HG03432 (cell line): ENCODE data around the gene PRDX5.
A peak's percentile ranks its signal among the peaks of the same experiment; 100 is the strongest.

Experiments used
- ATAC-seq: cut with Tn5 transposase; IDR thresholded peaks from one replicate; pipeline ENCODE4 v1.9.1; 2021; ENCODE audit warnings: mild to moderate bottlenecking, moderate library complexity; ENCODE audit not compliant: unreplicated experiment

Gene PRDX5

GRCh38 chr11:64317961-64318765 lies at the start of gene PRDX5:
TSS of gene PRDX5 (plus strand) at chr11:64318121. CDS start at chr11:64318216, 95 bp downstream.
- peak; percentile 70 for ATAC-seq

DNA sequence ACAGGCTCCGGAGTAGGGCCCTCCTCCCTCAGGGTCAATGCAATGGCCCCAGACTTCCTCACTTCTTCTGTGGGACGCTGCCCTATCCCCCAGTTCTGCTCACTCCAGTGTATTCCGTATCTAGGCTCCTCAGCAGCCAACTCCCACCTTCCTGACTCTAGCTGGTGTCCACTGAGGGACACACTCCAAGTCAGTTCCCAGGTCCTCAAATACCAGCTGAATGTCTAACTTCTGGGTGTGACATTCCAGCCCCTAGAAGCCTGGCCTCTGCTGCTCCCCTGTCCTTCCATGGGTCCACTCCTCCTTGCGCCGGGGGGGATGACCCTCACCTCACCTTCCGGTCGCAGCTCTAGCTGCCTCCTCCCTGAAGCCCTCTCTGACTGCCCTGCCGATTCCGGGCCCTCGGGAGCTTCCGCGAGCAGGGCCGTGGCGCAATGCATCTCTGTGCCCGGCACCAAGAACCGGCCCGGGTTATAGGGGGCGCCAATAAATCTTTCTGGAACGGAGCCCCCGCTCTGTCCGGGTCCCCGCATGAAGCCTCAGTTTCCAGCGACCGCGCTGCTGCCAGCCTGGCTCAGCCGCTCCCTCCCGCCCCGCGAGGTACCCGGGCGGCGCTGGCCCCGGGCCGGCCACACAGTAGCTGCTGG lies 48.9 kb upstream of the PRDX5 start:
- ATAC-seq = peak; percentile 18

DNA sequence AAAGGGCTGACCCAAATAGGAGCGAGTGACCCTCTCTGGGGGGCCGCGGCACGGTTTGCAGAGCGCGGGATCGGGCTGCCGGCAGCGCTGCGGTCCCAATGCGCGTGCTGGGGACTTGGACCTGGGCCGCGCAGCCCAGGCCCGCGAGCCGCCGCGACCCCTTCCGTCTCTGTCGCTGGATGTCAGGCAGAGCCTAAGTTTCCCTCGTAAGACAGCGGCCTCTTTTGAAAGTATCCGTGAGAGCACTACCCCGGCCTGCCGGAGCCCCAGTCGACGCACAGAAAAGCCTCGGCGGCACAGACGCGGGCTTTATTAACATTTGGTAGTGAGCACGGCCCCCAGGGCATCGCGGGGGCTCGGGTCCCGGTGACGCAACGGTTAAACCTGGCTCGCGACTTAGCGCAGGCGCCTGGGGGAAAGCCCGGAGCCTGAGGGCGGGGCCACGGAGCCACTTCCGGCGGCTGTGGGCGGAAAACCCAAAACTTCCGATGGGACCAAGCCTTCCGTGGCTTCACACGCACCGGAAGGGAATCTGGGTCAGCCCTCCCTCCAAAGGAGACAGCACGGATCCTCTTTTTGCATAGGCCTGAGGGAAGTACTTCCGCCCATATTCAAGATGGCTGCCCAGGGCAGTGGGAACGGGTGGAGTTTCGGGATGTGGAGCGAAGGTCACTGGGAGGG lies 48.2 kb upstream of the PRDX5 start:
- peak; percentile 67 for ATAC-seq

- ATAC-seq = no peak
Observed at GRCh38 chr11:64275031-64275800, 42.7 kb upstream of the PRDX5 start.

DNA sequence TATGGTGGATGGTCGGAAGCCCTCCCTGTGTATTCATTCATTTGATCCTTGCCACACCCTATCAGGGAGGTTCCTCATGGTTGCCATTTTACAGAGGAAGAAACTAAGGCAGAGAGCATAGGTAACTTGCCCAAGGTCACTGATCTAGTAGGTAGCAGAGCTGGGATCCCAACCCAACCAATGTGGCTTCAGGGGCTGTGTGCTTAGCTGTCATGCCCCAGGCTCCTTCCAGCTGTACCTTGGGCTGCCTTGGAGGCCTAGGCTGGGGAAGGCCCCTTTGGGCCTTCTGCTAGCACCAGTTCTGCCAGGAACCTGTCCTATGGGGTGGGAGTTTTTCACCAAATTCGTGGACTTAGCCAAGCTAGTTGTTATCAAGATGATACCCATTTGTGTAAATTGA lies 42.1 kb upstream of the PRDX5 start:
- no peak for ATAC-seq

- ATAC-seq = no peak
Observed at GRCh38 chr11:64276653-64277431, 41.1 kb upstream of the PRDX5 start.

- no peak for ATAC-seq
Observed at GRCh38 chr11:64278576-64279190, 39.2 kb upstream of the PRDX5 start.

DNA sequence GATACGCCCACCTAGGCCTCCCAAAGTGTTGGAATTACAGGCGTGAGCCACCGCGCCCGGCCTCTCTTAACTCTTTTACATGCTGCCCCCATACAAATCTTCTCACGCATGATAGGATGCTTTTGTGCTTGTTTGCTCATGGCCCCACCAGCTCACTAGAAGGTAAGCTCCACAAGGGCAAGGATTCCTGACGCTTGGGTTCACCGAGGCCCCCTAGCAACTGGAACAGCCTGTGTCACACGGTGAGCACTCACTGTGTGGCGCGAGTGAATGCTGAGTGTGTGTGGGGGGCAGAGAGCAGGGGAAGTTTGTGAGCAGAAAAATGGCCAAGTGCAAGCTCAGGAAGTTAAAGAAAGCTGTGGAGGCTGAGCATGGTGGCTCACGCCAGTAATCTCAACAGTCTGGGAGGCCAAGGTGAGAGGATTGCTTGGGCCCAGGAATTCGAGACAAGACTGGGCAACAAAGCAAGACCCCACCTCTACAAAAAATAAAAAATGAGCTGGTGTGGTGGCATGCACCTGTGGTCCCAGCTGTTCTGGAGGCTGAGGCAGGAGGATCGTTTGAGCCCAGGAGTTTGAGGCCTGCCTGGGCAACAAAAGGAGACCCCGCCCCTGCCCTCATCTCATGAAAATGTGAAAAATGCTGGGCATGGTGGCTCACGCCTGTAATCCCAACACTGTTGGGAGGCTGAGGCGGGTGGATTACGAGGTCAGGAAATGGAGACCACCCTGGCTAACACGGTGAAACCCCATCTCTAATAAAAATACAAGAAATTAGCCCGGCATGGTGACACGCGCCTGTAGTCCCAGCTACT lies 35.8 kb upstream of the PRDX5 start:
- no peak for ATAC-seq

DNA sequence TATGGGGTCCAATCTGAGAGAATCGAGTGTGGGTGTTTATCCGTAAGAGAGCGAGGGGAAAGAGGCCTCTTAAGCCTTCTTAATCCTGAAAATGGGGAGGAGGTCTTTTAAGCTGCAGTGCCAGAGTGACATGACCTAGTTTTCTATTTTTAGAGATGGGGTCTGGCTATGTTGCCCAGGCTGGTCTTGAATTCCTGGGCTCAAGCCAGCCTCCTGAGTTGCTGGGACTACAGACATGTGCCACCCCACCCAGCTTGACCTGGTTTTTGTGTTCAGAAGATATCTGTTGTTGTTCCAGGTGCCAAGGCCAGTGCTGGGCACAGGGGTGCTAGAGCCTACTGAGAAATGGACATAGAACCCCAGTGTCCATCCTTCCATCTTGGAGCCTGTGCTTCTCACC lies 34.8 kb upstream of the PRDX5 start:
- ATAC-seq = no peak

DNA sequence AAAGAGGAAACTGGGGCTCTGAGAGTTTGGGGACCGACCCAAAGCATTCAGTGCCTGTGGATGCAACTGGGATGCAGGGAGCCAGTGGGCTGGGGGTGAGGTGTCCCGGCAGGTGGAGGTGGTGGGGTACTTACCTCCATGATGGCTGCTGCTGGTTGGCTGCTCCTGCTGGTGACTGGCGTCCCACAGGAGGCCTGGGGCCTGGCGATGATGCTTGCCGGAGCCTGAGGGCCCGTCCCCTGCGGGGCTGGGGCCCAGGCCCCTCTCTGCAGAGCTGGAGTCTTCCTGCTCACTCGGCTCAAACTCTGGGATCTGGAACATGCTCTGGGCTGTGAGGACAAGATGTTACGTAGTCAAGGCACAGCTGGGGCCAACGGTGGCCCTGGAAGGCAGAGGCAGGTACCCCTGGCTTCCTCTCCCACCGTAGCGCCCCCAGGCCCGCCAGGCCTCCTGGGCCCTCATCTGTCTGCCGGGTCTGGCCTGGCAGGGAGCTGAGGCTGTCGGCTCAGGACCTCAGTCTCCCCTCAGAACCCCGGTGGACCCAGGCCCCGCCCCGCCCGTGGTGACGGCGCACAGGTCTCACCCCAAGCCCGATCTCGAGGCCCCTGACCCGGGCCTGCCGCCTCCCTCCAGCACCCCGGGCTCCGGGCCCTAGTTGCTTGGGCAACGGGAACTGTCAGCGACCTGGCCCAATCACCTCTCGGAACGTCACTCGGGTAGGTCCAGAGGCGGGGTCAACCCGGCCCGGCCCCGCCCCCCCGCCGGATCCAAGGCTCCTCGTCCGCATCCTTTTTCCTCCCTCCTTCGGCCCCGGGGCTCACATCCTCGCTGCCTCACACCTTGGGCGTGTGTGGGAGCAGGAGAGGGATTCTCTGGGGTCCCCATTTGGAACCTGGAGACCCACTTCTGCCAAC lies 33.6 kb upstream of the PRDX5 start, which contains the start of gene BAD:
TSS of gene BAD (minus strand) at position 618 of the 914 bp plus-strand sequence. CDS start at position 321, 297 bp downstream.
- ATAC-seq = peak; percentile 75

DNA sequence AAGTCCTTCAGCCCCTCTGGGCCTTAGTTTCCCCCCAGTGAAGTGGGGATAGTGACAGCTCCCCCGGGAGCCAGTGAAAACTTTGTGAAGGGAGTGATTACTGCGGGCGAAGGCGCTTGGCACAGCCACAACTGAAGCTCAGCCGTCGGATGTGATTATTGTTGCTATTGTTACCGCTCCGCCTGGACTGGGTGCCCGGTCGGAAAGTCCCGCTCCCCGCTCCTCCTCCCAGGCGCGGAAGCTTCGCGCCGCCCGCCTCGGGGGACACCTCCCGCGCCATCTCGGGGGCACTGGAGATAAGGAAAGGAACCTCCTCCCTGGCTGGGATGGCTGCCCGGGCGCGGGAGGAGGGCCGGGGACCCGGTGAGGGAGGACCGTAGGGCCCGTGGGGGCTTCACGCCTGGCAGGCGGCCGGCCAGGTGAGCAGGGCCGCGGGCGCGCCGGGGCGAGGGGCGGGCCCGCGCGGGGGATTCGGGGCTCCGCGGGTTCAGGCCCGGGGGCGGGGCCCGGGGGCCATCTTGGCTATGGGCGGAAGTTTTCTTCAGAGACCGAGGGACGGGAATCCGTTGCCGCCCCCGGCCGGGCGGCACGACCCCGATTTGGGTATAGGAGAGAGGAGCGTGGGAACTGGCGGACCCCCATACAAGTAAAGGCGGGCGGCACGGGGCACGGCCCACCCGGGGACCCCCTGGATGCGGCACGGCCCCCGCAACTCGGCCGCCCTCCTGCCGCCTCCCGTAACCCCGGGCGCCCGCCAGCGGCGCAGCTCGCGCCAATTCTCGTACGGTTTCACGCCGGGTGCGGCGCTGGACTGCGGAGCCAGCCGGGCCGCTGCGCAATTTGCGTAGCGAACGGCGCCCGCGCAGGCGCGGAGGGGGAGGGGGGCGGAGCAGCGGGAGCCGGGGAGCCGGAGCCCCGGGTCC lies 32.7 kb upstream of the PRDX5 start, which contains the start of gene GPR137:
TSS of gene GPR137 (plus strand) at position 887 of the 923 bp plus-strand sequence. CDS start 677 bp downstream, outside the sequence.
- ATAC-seq = peak; percentile 69

GRCh38 chr11:64285885-64286800 lies 31.8 kb upstream of the PRDX5 start:
- ATAC-seq = no peak

DNA sequence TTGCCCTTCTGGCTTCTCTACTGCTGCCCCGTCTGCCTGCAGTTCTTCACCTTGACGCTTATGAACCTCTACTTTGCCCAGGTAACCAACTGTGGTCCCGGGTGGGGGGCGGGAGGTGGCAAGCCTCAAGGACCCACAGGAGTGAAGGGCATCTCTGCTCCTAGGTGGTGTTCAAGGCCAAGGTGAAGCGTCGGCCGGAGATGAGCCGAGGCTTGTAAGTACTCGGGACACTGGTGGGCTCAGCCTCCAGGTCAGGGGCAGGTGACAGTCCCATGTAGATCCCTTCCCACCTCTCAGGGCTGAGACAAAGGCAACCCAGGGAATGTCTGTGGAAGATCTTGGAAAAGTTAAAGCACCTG lies 31.1 kb upstream of the PRDX5 start:
- ATAC-seq = no peak

DNA sequence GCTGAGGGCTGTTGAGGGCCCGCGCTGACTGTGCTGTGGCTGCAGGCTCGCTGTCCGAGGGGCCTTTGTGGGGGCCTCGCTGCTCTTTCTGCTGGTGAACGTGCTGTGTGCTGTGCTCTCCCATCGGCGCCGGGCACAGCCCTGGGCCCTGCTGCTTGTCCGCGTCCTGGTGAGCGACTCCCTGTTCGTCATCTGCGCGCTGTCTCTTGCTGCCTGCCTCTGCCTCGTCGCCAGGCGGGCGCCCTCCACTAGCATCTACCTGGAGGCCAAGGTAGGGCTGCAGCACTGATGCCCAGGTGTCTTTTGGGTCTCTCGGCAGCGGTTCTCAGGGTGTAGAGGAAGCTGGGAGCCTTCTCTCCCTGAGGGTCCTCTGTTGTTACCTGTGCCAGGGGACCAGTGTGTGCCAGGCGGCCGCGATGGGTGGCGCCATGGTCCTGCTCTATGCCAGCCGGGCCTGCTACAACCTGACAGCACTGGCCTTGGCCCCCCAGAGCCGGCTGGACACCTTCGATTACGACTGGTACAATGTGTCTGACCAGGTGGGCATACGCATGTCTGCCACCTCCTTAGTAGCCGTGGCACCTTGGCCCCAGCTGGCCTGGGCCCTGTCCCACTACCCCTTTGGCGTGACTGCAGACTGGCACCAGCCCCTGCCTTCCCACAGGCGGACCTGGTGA lies 30.1 kb upstream of the PRDX5 start:
- no peak for ATAC-seq

DNA sequence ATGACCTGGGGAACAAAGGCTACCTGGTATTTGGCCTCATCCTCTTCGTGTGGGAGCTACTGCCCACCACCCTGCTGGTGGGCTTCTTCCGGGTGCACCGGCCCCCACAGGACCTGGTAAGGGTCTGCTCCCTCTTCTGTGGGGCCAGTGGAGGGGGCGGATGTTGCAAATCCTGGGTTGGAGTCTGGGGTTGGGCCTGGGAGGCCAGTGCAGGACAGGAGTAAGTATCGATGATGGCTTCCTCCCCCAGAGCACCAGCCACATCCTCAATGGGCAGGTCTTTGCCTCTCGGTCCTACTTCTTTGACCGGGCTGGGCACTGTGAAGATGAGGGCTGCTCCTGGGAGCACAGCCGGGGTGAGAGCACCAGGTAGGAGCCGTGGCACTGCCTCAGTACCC lies 29.6 kb upstream of the PRDX5 start:
- ATAC-seq = no peak
